Thyroid gland (tissue), 4 donors: ENCODE results near the gene AQP3.

Source experiments
- POLR2A ChIP-seq, 2 donors: fragments of 450-650 bp; IDR thresholded peaks; one replicate each; pipeline ENCODE4 v1.6.1; 2017; ENCODE audit warnings: antibody characterized with exemption in 2 of 2, mild to moderate bottlenecking in 2 of 2, moderate library complexity in 1 of 2
- TF ChIP-seq, protein P1 (sequence below), 6 experiments: fragments of 200-600 bp in 3 of 6; fragments of 450-650 bp in 3 of 6; sonication (generic) in 3 of 6; IDR thresholded peaks; one replicate each; pipeline ENCODE4 v1.5.1; 2016 to 2019; ENCODE audit warnings: antibody characterized with exemption in 6 of 6, mild to moderate bottlenecking in 2 of 6, inconsistent platforms in 1 of 6, moderate library complexity in 1 of 6

DNA sequence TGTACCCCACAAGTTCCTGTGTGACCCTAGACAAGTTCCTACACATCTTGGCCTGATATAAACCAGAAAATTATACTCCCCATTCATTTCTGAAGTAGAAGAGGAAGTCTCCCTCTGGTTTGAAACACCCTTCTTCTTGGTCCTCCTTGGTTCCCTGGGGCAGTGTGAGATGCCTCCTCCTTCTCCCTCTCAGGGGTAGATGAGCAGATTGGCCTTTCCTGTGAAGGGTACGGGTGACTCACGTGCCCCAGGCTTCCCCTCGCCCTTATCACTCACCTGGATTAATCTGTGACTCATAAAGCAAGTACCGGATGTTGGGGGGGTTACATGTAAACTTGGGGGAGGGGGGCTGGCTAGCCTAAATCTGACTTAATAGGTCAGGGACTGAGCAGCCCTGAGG is 11.1 kb upstream of the AQP3 start:
- TF ChIP-seq, protein P1, sequence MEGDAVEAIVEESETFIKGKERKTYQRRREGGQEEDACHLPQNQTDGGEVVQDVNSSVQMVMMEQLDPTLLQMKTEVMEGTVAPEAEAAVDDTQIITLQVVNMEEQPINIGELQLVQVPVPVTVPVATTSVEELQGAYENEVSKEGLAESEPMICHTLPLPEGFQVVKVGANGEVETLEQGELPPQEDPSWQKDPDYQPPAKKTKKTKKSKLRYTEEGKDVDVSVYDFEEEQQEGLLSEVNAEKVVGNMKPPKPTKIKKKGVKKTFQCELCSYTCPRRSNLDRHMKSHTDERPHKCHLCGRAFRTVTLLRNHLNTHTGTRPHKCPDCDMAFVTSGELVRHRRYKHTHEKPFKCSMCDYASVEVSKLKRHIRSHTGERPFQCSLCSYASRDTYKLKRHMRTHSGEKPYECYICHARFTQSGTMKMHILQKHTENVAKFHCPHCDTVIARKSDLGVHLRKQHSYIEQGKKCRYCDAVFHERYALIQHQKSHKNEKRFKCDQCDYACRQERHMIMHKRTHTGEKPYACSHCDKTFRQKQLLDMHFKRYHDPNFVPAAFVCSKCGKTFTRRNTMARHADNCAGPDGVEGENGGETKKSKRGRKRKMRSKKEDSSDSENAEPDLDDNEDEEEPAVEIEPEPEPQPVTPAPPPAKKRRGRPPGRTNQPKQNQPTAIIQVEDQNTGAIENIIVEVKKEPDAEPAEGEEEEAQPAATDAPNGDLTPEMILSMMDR (IDR thresholded peaks at IDR 0.05): no peak
- TF ChIP-seq POLR2A (IDR thresholded peaks at IDR 0.05): no peak
